Mucosa of descending colon (tissue), 3 donors: Measurements from ENCODE around the gene NUDT4. TPM values are rescaled to one million over a fixed set of nuclear protein-coding genes. Genes with fewer than 3 reads are reported as not detected.

Experiments
- ATAC-seq: fragments of 200-7000 bp; cut with Tn5 transposase; one replicate; pipeline ENCODE4 v1.9.1; 2020; ENCODE audit warnings: mild to moderate bottlenecking, moderate library complexity
- DNase-seq, 3 donors: peaks; one replicate each; pipeline ENCODE4 v3.0.0-alpha.2; 2020
- H3K36me3 ChIP-seq: fragments of 200-600 bp; one replicate; pipeline ENCODE4 v1.8.0; 2021; ENCODE audit warnings: low read depth, mild to moderate bottlenecking
- H3K4me1 ChIP-seq: fragments of 200-600 bp; one replicate; pipeline ENCODE4 v1.8.0; 2021; ENCODE audit warnings: low read depth, mild to moderate bottlenecking
- H3K4me3 ChIP-seq: fragments of 200-600 bp; one replicate; pipeline ENCODE4 v1.8.0; 2021; ENCODE audit warnings: mild to moderate bottlenecking
- H3K9me3 ChIP-seq: fragments of 200-600 bp; one replicate; pipeline ENCODE4 v1.8.0; 2021; ENCODE audit warnings: mild to moderate bottlenecking
- CTCF ChIP-seq: fragments of 200-600 bp; IDR thresholded peaks from one replicate; pipeline ENCODE4 v1.8.0; 2022; ENCODE audit warnings: antibody characterized with exemption, mild to moderate bottlenecking
- intact Hi-C, 2 donors: fragments of 100-400 bp; cut with DNase I in 1 of 2; cut with micrococcal nuclease in 1 of 2; formaldehyde crosslinking; loops; one replicate each; pipeline versions ENCODE4 v1.11.0 to v1.11.1; 2022; cut with DNase I, micrococcal nuclease
- total RNA-seq, 3 donors: library from RNA; stranded (reverse); fragmentation: NEBNext Ultra II Directional in 2 of 3; extraction: Animal tissue kit (Norgen Biotek cat#: 25700) in 2 of 3; gene quantifications; one replicate each; pipeline versions ENCODE4 v1.2.1 to v1.2.4, GENCODE V29; 2021 to 2023
- donor health status: DM: no; HTN: no; CAD: no; lungs with moderate emphysema.
- donor health status: DM: no; HTN: no; CAD: no.
- donor health status: DM: no; HTN: yes; CAD: no.

Gene NUDT4
- total RNA-seq, 3 donors from 2014 or later = 76.9 to 136 (median 121) TPM

GRCh38 chr12:93402333-93403311 is 24.9 kb downstream of the NUDT4 start:
- intact Hi-C loops = no loop called here
- H3K9me3 ChIP-seq = no peaks in the 10 kb centered on the region
- DNase-seq = no peak

GRCh38 chr12:93403988-93404803 is 26.5 kb downstream of the NUDT4 start:
- no peak overlapping the region for H3K4me3 ChIP-seq
- intact Hi-C loops = no loop called here
- no peak for DNase-seq
- no peaks in the 10 kb centered on the region for H3K4me1 ChIP-seq
- no peak for TF ChIP-seq CTCF
- ATAC-seq = peak; percentile 13
- no peaks in the 10 kb centered on the region for H3K9me3 ChIP-seq
- no peaks in the 10 kb centered on the region for H3K36me3 ChIP-seq

More at GRCh38 chr12:93402333-93403311, 24.9 kb downstream of the NUDT4 start:
- Histone ChIP-seq H3K36me3 (no peaks in the 10 kb centered on the region), H3K4me3 (no peak overlapping the region), H3K4me1 (no peaks in the 10 kb centered on the region)
- no peak for ATAC-seq
- no peak for TF ChIP-seq CTCF

DNA sequence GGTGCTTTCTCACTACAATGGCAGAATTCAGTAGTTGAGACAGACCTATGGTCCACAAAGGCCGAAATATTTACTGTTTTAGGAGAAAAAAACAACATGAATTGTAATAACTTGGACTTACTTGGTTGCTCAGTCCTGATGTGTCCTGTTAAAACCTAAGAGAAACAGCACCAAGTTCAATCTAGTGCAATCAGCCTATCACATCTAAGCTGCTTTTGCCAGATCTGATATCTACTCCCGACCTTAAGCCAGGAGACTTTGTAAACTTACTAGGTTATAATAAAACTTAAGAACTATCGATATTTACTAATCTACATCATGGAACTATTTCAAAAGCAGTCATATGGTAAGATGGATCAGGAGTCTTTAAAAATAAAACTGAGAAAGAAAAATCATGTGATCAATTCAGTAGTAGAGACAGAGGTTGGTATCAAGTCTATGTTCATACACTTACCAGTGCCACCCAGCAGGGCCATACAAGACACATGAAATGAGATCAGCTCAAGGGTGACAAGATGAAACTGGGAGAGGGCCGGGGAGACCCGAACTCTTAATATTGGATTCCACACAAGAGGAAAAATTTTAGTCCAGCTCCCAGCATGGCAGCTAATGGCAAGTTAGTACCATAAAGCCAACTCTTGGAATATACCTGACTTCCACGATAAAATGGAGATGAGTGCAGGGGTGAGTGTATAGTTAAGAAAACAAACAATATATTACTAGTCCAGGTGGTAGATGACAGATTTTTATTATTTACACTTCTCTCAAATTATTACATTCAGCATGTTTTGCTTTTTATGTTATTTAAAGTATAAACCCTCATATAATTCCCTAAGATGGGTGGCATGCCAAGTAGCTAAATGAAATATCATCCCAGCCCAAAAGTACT is 27.5 kb downstream of the NUDT4 start:
- H3K4me1 ChIP-seq = no peaks in the 10 kb centered on the region
- no peaks in the 10 kb centered on the region for H3K9me3 ChIP-seq
- TF ChIP-seq CTCF = no peak
- peak; percentile 27 for ATAC-seq
- H3K4me3 ChIP-seq = no peak overlapping the region
- intact Hi-C loops = no loop called here
- no peaks in the 10 kb centered on the region for H3K36me3 ChIP-seq
- DNase-seq = no peak

DNA sequence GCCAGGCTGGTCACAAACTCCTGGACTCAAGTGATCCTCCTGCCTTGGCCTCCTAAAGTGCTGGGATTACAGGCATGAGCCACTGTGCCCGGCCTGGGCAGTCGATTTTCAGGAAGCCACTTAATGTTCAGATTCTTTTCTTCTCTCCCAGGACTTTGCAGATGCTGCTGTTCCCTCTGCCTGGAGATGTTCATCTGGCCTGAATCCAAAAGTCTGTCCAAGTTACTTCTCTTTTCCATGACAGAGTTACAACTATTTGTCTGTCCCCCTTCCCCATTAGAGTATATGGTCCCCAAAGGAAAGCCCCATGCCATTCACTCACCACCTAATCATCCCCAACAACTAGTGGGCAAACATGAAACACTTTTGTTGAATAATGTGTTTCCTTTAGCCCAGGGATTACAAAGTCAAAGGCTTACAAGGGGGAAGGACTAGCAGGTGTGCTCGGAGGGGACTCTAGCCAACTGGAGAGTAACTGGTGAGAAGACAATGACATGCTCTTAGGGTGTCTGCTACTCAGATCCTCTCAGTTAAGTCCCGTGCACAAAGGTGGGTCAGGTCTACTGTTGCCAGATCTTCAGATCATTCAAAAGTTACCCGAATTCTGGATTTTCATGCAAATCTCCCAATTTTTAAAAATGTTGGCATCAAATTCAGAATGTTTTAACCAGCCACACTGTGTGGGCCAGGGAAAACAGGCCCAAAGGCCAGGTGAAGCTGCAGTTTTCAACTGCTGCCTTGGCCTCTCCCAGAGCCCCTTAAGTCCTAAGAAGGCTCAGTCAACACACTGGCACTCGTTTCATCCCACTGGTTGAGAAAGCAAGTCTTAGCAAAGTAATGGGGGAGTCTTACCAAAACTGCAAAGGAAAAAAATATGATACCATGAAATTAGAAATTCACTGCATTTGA is 29.6 kb downstream of the NUDT4 start:
- no peak for DNase-seq
- Histone ChIP-seq H3K4me3 (no peak overlapping the region), H3K9me3 (no peaks in the 10 kb centered on the region), H3K4me1 (no peaks in the 10 kb centered on the region), H3K36me3 (no peaks in the 10 kb centered on the region)
- ATAC-seq = peak; percentile 23
- intact Hi-C loops = no loop called here
- no peak for TF ChIP-seq CTCF
